Measurements from ENCODE around the gene HRH2.
A peak's percentile ranks its signal among the peaks of the same experiment; 100 is the strongest.
"Not testable (repeated sequence)": the region's sequence is repeated elsewhere in the genome, so short reads cannot be mapped to it uniquely, and the experiment has no call there.

Gene HRH2

GRCh38 chr5:175714479-175715085, 56.7 kb downstream of the HRH2 start:
- no peak for DNase-seq (ENCODE audit: low spot score)

- DNase-seq (ENCODE audit: low spot score): no peak
Observed at GRCh38 chr5:175715627-175716522, 58.0 kb downstream of the HRH2 start.

GRCh38 chr5:175717837-175718236, 60.0 kb downstream of the HRH2 start:
- no peak for DNase-seq (ENCODE audit: low spot score)

GRCh38 chr5:175718401-175719108, 60.7 kb downstream of the HRH2 start:
- DNase-seq (ENCODE audit: low spot score): peak; percentile 60

GRCh38 chr5:175719109-175719432, 61.2 kb downstream of the HRH2 start:
- DNase-seq (ENCODE audit: low spot score): not testable (repeated sequence)

GRCh38 chr5:175724314-175725275, 66.7 kb downstream of the HRH2 start:
- no peak for DNase-seq (ENCODE audit: low spot score)

GRCh38 chr5:175728316-175728715, 70.4 kb downstream of the HRH2 start:
- no peak for DNase-seq (ENCODE audit: low spot score)

- DNase-seq (ENCODE audit: low spot score): no peak
Observed at GRCh38 chr5:175728885-175729828, 71.3 kb downstream of the HRH2 start.

- peak; percentile 95 for DNase-seq (ENCODE audit: low spot score)
Observed at GRCh38 chr5:175729829-175730277, 72.0 kb downstream of the HRH2 start.

- no peak for DNase-seq (ENCODE audit: low spot score)
Observed at GRCh38 chr5:175731172-175731571, 73.3 kb downstream of the HRH2 start.

GRCh38 chr5:175731756-175732465, 74.0 kb downstream of the HRH2 start:
- DNase-seq (ENCODE audit: low spot score): no peak

- DNase-seq (ENCODE audit: low spot score): no peak
Observed at GRCh38 chr5:175733017-175733416, 75.1 kb downstream of the HRH2 start.

- DNase-seq (ENCODE audit: low spot score): no peak
Observed at GRCh38 chr5:175734016-175734415, 76.1 kb downstream of the HRH2 start.

GRCh38 chr5:175734501-175734900, 76.6 kb downstream of the HRH2 start:
- DNase-seq (ENCODE audit: low spot score): no peak

- no peak for DNase-seq (ENCODE audit: low spot score)
Observed at GRCh38 chr5:175735701-175736100, 77.8 kb downstream of the HRH2 start.

- no peak for DNase-seq (ENCODE audit: low spot score)
Observed at GRCh38 chr5:175736652-175737051, 78.8 kb downstream of the HRH2 start.

- no peak for DNase-seq (ENCODE audit: low spot score)
Observed at GRCh38 chr5:175737481-175737880, 79.6 kb downstream of the HRH2 start.

GRCh38 chr5:175738126-175738525, 80.3 kb downstream of the HRH2 start:
- DNase-seq (ENCODE audit: low spot score): no peak

- no peak for DNase-seq (ENCODE audit: low spot score)
Observed at GRCh38 chr5:175738602-175739133, 80.8 kb downstream of the HRH2 start.

- DNase-seq (ENCODE audit: low spot score): no peak
Observed at GRCh38 chr5:175740014-175740413, 82.1 kb downstream of the HRH2 start.

All from activated CD4-positive, alpha-beta T cell treated with anti-CD3 and anti-CD28 coated beads, Interleukin-2, Interleukin-4, amounts not matched to agents 100 ng/mL and 50 ng/mL, durations not matched to agents 16 hours and 8 hours (primary cell).